Activated CD4-positive, alpha-beta T cell treated with anti-CD3 and anti-CD28 coated beads for 36 hours (primary cell): ENCODE data around the gene FNDC3B. TPM values are rescaled to one million over a fixed set of nuclear protein-coding genes. Genes with fewer than 3 reads are reported as not detected.

Experiments used
- ATAC-seq: fragments of 200-7000 bp; cut with Tn5 transposase; one replicate; pipeline ENCODE4 v1.10.0; 2021; ENCODE audit warnings: mild to moderate bottlenecking, moderate library complexity
- CTCF ChIA-PET: fragments of 350-600 bp; sonication (Branson Sonifier 250); formaldehyde crosslinking; loops from one replicate; lab custom pipeline; 2021; ENCODE audit warnings: antibody characterized with exemption; lab: Charles Lee
- POLR2A ChIA-PET: fragments of 350-600 bp; sonication (Branson Sonifier 250); formaldehyde crosslinking; loops from one replicate; lab custom pipeline; 2021; ENCODE audit warnings: antibody characterized with exemption, inconsistent platforms; lab: Charles Lee
- DNase-seq: peaks from one replicate; pipeline ENCODE4 v3.0.0-alpha.2; 2020
- H3K27ac Mint-ChIP-seq: one replicate; pipeline ENCODE4 v1.8.0; 2021; ENCODE audit warnings: mixed read lengths
- H3K27me3 Mint-ChIP-seq: one replicate; pipeline ENCODE4 v1.8.0; 2021; ENCODE audit warnings: mixed read lengths
- H3K36me3 Mint-ChIP-seq: one replicate; pipeline ENCODE4 v1.8.0; 2021; ENCODE audit warnings: low read depth, mixed read lengths
- H3K4me1 Mint-ChIP-seq: one replicate; pipeline ENCODE4 v1.8.0; 2021; ENCODE audit warnings: mixed read lengths
- H3K4me3 Mint-ChIP-seq: one replicate; pipeline ENCODE4 v1.8.0; 2021; ENCODE audit warnings: mild to moderate bottlenecking, moderate library complexity, mixed read lengths
- H3K9me3 Mint-ChIP-seq: one replicate; pipeline ENCODE4 v1.8.0; 2021; ENCODE audit warnings: low read depth, mixed read lengths
- intact Hi-C, 2 experiments: fragments of 100-400 bp; cut with DNase I in 1 of 2; cut with micrococcal nuclease in 1 of 2; formaldehyde crosslinking; loops; one replicate each; pipeline versions ENCODE4 v1.14.2 to v1.15.1; 2022 to 2024; cut with DNase I, micrococcal nuclease
- total RNA-seq, 2 experiments: library from RNA; stranded (reverse); gene quantifications; one replicate each; pipeline ENCODE4 v1.2.3, GENCODE V29; 2021

The FNDC3B gene
- total RNA-seq, 2 experiments from 2014 or later: 10.5 to 14.2 TPM

GRCh38 chr3:172415323-172415722, 375.9 kb downstream of the FNDC3B start:
- Mint-ChIP-seq H3K36me3 (no peaks in the 10 kb centered on the region), H3K27ac (no peak overlapping the region), H3K4me3 (no peak overlapping the region), H3K27me3 (peaks cover 33% of the 10 kb centered on the region), H3K9me3 (no peaks in the 10 kb centered on the region), H3K4me1 (no peaks in the 10 kb centered on the region)
- ATAC-seq (no peak), DNase-seq (no peak)
- intact Hi-C loops: no loop called here
- CTCF ChIA-PET: interaction anchor here (0.6 kb wide), 1 partner anchor 141 kb away, joined by 3 read pairs; no protein-coding TSS in a partner anchor
- POLR2A ChIA-PET: interaction anchor here (0.6 kb wide), 1 partner anchor 300 kb away, joined by 3 read pairs; no protein-coding TSS in a partner anchor

- no peaks in the 10 kb centered on the region for H3K36me3 Mint-ChIP-seq
- no peak overlapping the region for H3K27ac Mint-ChIP-seq
- intact Hi-C loops: no loop called here
- peaks cover 8% of the 10 kb centered on the region for H3K9me3 Mint-ChIP-seq
- H3K4me3 Mint-ChIP-seq: no peak overlapping the region
- CTCF ChIA-PET: no interaction called here
- ATAC-seq (no peak), DNase-seq (no peak)
- POLR2A ChIA-PET: no interaction called here
- H3K27me3 Mint-ChIP-seq: peaks cover 22% of the 10 kb centered on the region
- no peaks in the 10 kb centered on the region for H3K4me1 Mint-ChIP-seq
Observed at GRCh38 chr3:172437713-172438112, 398.3 kb downstream of the FNDC3B start.

- ChIA-PET CTCF (no interaction called here), POLR2A (no interaction called here)
- Mint-ChIP-seq H3K9me3 (peaks cover 7% of the 10 kb centered on the region), H3K4me1 (no peaks in the 10 kb centered on the region), H3K36me3 (no peaks in the 10 kb centered on the region), H3K27ac (no peak overlapping the region), H3K27me3 (peaks cover 24% of the 10 kb centered on the region), H3K4me3 (no peak overlapping the region)
- ATAC-seq (no peak), DNase-seq (no peak)
- intact Hi-C loops: no loop called here
Observed at GRCh38 chr3:172438186-172438585, 398.8 kb downstream of the FNDC3B start.

GRCh38 chr3:172441581-172441980, 402.2 kb downstream of the FNDC3B start:
- POLR2A ChIA-PET: no interaction called here
- no peaks in the 10 kb centered on the region for H3K36me3 Mint-ChIP-seq

GRCh38 chr3:172442606-172443005, 403.2 kb downstream of the FNDC3B start:
- ChIA-PET CTCF (interaction anchor here (0.6 to 1.5 kb wide), 2 partner anchors 19 to 448 kb away, joined by 4 to 5 read pairs; no protein-coding TSS in a partner anchor), POLR2A (no interaction called here)
- DNase-seq: no peak
- intact Hi-C loops: no loop called here
- Mint-ChIP-seq H3K27ac (no peak overlapping the region), H3K9me3 (no peaks in the 10 kb centered on the region), H3K4me3 (no peak overlapping the region), H3K27me3 (peaks cover 52% of the 10 kb centered on the region), H3K36me3 (no peaks in the 10 kb centered on the region), H3K4me1 (peaks cover 6% of the 10 kb centered on the region)
- no peak for ATAC-seq

More at GRCh38 chr3:172441581-172441980, 402.2 kb downstream of the FNDC3B start:
- no peak for ATAC-seq
- H3K27me3 Mint-ChIP-seq: peaks cover 42% of the 10 kb centered on the region
- DNase-seq: no peak
- no peaks in the 10 kb centered on the region for H3K9me3 Mint-ChIP-seq
- H3K4me1 Mint-ChIP-seq: no peaks in the 10 kb centered on the region
- CTCF ChIA-PET: interaction anchor here (0.7 kb wide), 1 partner anchor 184 kb away, joined by 3 read pairs; no protein-coding TSS in a partner anchor
- no peak overlapping the region for H3K27ac Mint-ChIP-seq
- intact Hi-C loops: no loop called here
- H3K4me3 Mint-ChIP-seq: no peak overlapping the region

- ATAC-seq (no peak), DNase-seq (no peak)
- Mint-ChIP-seq H3K4me1 (peaks cover 28% of the 10 kb centered on the region), H3K27me3 (peaks cover 66% of the 10 kb centered on the region), H3K4me3 (no peak overlapping the region), H3K36me3 (peaks cover 2% of the 10 kb centered on the region), H3K27ac (no peak overlapping the region), H3K9me3 (no peaks in the 10 kb centered on the region)
- POLR2A ChIA-PET: no interaction called here
- CTCF ChIA-PET: interaction anchor here (0.7 to 1.2 kb wide), 4 partner anchors 17 to 215 kb away, joined by 3 read pairs; no protein-coding TSS in a partner anchor
- intact Hi-C loops: no loop called here
Observed at GRCh38 chr3:172444821-172445220, 405.4 kb downstream of the FNDC3B start.

- Mint-ChIP-seq H3K4me3 (no peak overlapping the region), H3K27me3 (peaks cover 68% of the 10 kb centered on the region), H3K27ac (no peak overlapping the region), H3K36me3 (peaks cover 2% of the 10 kb centered on the region), H3K4me1 (peaks cover 30% of the 10 kb centered on the region), H3K9me3 (no peaks in the 10 kb centered on the region)
- intact Hi-C loops: no loop called here
- CTCF ChIA-PET: interaction anchor here (0.8 to 1.3 kb wide), 2 partner anchors 150 to 227 kb away, joined by 3 read pairs; no protein-coding TSS in a partner anchor
- DNase-seq: no peak
- POLR2A ChIA-PET: no interaction called here
- no peak for ATAC-seq
Observed at GRCh38 chr3:172446198-172446597, 406.8 kb downstream of the FNDC3B start.

- Mint-ChIP-seq H3K9me3 (no peaks in the 10 kb centered on the region), H3K27me3 (peaks cover 65% of the 10 kb centered on the region), H3K36me3 (peaks cover 2% of the 10 kb centered on the region), H3K4me1 (peaks cover 30% of the 10 kb centered on the region), H3K27ac (no peak within 1 kb of the TSS), H3K4me3 (peak within 1 kb of the TSS; percentile 41)
- ChIA-PET POLR2A (no interaction called here), CTCF (interaction anchor here (1.1 to 1.7 kb wide), 2 partner anchors 12 to 14 kb away, joined by 3 to 6 read pairs; no protein-coding TSS in a partner anchor)
- ATAC-seq: peak; percentile 23
- intact Hi-C loops: no loop called here
- DNase-seq: peak; percentile 29
Observed at GRCh38 chr3:172447611-172448579, 408.5 kb downstream of the FNDC3B start, which contains the start of gene GHSR. TSS of gene GHSR (minus strand) at chr3:172448456. CDS start at chr3:172448413, 43 bp downstream.

GRCh38 chr3:172448661-172449465, 409.5 kb downstream of the FNDC3B start:
- H3K4me1 Mint-ChIP-seq: peaks cover 30% of the 10 kb centered on the region
- ChIA-PET CTCF (interaction anchor here (1.1 to 1.7 kb wide), 2 partner anchors 11 to 13 kb away, joined by 3 to 6 read pairs; no protein-coding TSS in a partner anchor), POLR2A (no interaction called here)
- peaks cover 2% of the 10 kb centered on the region for H3K36me3 Mint-ChIP-seq
- H3K4me3 Mint-ChIP-seq: no peak overlapping the region
- peaks cover 63% of the 10 kb centered on the region for H3K27me3 Mint-ChIP-seq
- DNase-seq (peak; percentile 6), ATAC-seq (peak; percentile 30)
- no peak overlapping the region for H3K27ac Mint-ChIP-seq
- H3K9me3 Mint-ChIP-seq: no peaks in the 10 kb centered on the region
- intact Hi-C loops: no loop called here

GRCh38 chr3:172449466-172450149, 410.2 kb downstream of the FNDC3B start:
- Mint-ChIP-seq H3K27ac (no peak overlapping the region), H3K9me3 (no peaks in the 10 kb centered on the region), H3K27me3 (peaks cover 66% of the 10 kb centered on the region), H3K4me1 (peaks cover 30% of the 10 kb centered on the region), H3K36me3 (peaks cover 2% of the 10 kb centered on the region), H3K4me3 (no peak overlapping the region)
- DNase-seq: peak; percentile 49
- intact Hi-C loops: no loop called here
- ChIA-PET CTCF (no interaction called here), POLR2A (no interaction called here)
- ATAC-seq: peak; percentile 19
